Measurements from ENCODE around the gene CCDC69. TPM values are rescaled to one million over a fixed set of nuclear protein-coding genes. Genes with fewer than 3 reads are reported as not detected.

The CCDC69 gene
- total and polyA plus RNA-seq, 10 of the 15 experiments (the other 5 are each of a cell fraction or from before 2014, with no cell fraction given), result 13.5 to 106 (median 70.1) TPM

- TF ChIP-seq, protein P1, sequence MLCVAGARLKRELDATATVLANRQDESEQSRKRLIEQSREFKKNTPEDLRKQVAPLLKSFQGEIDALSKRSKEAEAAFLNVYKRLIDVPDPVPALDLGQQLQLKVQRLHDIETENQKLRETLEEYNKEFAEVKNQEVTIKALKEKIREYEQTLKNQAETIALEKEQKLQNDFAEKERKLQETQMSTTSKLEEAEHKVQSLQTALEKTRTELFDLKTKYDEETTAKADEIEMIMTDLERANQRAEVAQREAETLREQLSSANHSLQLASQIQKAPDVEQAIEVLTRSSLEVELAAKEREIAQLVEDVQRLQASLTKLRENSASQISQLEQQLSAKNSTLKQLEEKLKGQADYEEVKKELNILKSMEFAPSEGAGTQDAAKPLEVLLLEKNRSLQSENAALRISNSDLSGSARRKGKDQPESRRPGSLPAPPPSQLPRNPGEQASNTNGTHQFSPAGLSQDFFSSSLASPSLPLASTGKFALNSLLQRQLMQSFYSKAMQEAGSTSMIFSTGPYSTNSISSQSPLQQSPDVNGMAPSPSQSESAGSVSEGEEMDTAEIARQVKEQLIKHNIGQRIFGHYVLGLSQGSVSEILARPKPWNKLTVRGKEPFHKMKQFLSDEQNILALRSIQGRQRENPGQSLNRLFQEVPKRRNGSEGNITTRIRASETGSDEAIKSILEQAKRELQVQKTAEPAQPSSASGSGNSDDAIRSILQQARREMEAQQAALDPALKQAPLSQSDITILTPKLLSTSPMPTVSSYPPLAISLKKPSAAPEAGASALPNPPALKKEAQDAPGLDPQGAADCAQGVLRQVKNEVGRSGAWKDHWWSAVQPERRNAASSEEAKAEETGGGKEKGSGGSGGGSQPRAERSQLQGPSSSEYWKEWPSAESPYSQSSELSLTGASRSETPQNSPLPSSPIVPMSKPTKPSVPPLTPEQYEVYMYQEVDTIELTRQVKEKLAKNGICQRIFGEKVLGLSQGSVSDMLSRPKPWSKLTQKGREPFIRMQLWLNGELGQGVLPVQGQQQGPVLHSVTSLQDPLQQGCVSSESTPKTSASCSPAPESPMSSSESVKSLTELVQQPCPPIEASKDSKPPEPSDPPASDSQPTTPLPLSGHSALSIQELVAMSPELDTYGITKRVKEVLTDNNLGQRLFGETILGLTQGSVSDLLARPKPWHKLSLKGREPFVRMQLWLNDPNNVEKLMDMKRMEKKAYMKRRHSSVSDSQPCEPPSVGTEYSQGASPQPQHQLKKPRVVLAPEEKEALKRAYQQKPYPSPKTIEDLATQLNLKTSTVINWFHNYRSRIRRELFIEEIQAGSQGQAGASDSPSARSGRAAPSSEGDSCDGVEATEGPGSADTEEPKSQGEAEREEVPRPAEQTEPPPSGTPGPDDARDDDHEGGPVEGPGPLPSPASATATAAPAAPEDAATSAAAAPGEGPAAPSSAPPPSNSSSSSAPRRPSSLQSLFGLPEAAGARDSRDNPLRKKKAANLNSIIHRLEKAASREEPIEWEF (IDR thresholded peaks at IDR 0.05; ENCODE audit: insufficient replicate concordance, low read depth, low read length), result no peak
- TF ChIP-seq MTA3 (IDR thresholded peaks at IDR 0.05; ENCODE audit: borderline replicate concordance, low read length), result no peak
- TF ChIP-seq, protein P2, sequence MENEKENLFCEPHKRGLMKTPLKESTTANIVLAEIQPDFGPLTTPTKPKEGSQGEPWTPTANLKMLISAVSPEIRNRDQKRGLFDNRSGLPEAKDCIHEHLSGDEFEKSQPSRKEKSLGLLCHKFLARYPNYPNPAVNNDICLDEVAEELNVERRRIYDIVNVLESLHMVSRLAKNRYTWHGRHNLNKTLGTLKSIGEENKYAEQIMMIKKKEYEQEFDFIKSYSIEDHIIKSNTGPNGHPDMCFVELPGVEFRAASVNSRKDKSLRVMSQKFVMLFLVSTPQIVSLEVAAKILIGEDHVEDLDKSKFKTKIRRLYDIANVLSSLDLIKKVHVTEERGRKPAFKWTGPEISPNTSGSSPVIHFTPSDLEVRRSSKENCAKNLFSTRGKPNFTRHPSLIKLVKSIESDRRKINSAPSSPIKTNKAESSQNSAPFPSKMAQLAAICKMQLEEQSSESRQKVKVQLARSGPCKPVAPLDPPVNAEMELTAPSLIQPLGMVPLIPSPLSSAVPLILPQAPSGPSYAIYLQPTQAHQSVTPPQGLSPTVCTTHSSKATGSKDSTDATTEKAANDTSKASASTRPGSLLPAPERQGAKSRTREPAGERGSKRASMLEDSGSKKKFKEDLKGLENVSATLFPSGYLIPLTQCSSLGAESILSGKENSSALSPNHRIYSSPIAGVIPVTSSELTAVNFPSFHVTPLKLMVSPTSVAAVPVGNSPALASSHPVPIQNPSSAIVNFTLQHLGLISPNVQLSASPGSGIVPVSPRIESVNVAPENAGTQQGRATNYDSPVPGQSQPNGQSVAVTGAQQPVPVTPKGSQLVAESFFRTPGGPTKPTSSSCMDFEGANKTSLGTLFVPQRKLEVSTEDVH (IDR thresholded peaks at IDR 0.05; ENCODE audit: low read depth, partially characterized antibody), result no peak
Observed at GRCh38 chr5:151192626-151193025, 31.3 kb downstream of the CCDC69 start (continued).

Measured in GM12878 (cell line).